Tibial artery (tissue), 4 donors: ENCODE measurements around the gene HPN.

Experiments used
- DNase-seq, 2 donors: peaks; one replicate each; pipeline ENCODE4 v3.0.0-alpha.2; 2019
- H3K27ac ChIP-seq, 2 donors: fragments of 200-600 bp; sonication (generic) in 1 of 2; 1 replicate in 1 of 2; 2 replicates in 1 of 2; pipeline ENCODE4 v1.5.1; 2018 to 2019; ENCODE audit warnings: mild to moderate bottlenecking in 1 of 2
- H3K27me3 ChIP-seq, 2 donors: fragments of 200-600 bp; sonication (generic) in 1 of 2; one replicate each; pipeline versions ENCODE4 v1.5.1 to v1.6.0; 2016 to 2019
- H3K36me3 ChIP-seq, 3 donors: fragments of 200-600 bp; sonication (generic) in 2 of 3; one replicate each; pipeline ENCODE4 v1.5.1; 2016 to 2019; ENCODE audit warnings: mild to moderate bottlenecking in 2 of 3
- H3K4me1 ChIP-seq, 4 donors: fragments of 200-600 bp; sonication (generic) in 2 of 4; 1 replicate in 3 of 4; 2 replicates in 1 of 4; pipeline ENCODE4 v1.5.1; 2016 to 2019
- H3K4me3 ChIP-seq, 2 donors: fragments of 200-600 bp; sonication (generic) in 1 of 2; 1 replicate in 1 of 2; 2 replicates in 1 of 2; pipeline ENCODE4 v1.5.1; 2018 to 2019; ENCODE audit warnings: mild to moderate bottlenecking in 2 of 2
- H3K9me3 ChIP-seq, 3 donors: fragments of 200-600 bp; sonication (generic) in 1 of 3; one replicate each; pipeline ENCODE4 v1.5.1; 2016 to 2019
- intact Hi-C: fragments of 100-400 bp; cut with DNase I; formaldehyde crosslinking; loops from one replicate; pipeline ENCODE4 v1.15.0; 2023; ENCODE audit warnings: low total_unique reads
- TF ChIP-seq, protein P1 (sequence below), 2 experiments: fragments of 200-600 bp in 1 of 2; fragments of 450-650 bp in 1 of 2; IDR thresholded peaks; one replicate each; pipeline ENCODE4 v1.5.1; 2017 to 2019; ENCODE audit warnings: antibody characterized with exemption in 2 of 2, mild to moderate bottlenecking in 1 of 2, moderate library complexity in 1 of 2

HPN gene

GRCh38 chr19:35068941-35069634 is 27.6 kb downstream of the HPN start:
- intact Hi-C loops = loop anchor here (5.0 to 10.0 kb wide), 2 partner anchors 73 to 206 kb away; partner anchors contain the start of gene FXYD7
- DNase-seq = no peak
- no peaks in the 10 kb centered on the region for H3K4me1 ChIP-seq
- no peak overlapping the region for H3K27ac ChIP-seq
- H3K27me3 ChIP-seq = peaks cover 0 to 19% of the 10 kb centered on the region in 2 donors
- H3K36me3 ChIP-seq = no peaks in the 10 kb centered on the region
- no peak overlapping the region for H3K4me3 ChIP-seq
- TF ChIP-seq, protein P1, sequence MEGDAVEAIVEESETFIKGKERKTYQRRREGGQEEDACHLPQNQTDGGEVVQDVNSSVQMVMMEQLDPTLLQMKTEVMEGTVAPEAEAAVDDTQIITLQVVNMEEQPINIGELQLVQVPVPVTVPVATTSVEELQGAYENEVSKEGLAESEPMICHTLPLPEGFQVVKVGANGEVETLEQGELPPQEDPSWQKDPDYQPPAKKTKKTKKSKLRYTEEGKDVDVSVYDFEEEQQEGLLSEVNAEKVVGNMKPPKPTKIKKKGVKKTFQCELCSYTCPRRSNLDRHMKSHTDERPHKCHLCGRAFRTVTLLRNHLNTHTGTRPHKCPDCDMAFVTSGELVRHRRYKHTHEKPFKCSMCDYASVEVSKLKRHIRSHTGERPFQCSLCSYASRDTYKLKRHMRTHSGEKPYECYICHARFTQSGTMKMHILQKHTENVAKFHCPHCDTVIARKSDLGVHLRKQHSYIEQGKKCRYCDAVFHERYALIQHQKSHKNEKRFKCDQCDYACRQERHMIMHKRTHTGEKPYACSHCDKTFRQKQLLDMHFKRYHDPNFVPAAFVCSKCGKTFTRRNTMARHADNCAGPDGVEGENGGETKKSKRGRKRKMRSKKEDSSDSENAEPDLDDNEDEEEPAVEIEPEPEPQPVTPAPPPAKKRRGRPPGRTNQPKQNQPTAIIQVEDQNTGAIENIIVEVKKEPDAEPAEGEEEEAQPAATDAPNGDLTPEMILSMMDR (IDR thresholded peaks at IDR 0.05) = no peak
- peaks cover 0 to 10% (median 5%) of the 10 kb centered on the region in 3 donors for H3K9me3 ChIP-seq

- H3K27me3 ChIP-seq = peaks cover 0 to 23% of the 10 kb centered on the region in 2 donors
- peaks cover 0 to 10% (median 5%) of the 10 kb centered on the region in 3 donors for H3K9me3 ChIP-seq
- no peak overlapping the region for H3K4me3 ChIP-seq
- no peaks in the 10 kb centered on the region for H3K4me1 ChIP-seq
- intact Hi-C loops = loop anchor here (5.0 to 10.0 kb wide), 2 partner anchors 73 to 205 kb away; partner anchors contain the start of gene FXYD7
- H3K27ac ChIP-seq = no peak overlapping the region
- TF ChIP-seq, protein P1 (IDR thresholded peaks at IDR 0.05) = no peak
- no peaks in the 10 kb centered on the region for H3K36me3 ChIP-seq
- DNase-seq = no peak
Measured at GRCh38 chr19:35069696-35070095, 28.2 kb downstream of the HPN start.

- no peak for DNase-seq
- H3K36me3 ChIP-seq = no peaks in the 10 kb centered on the region
- no peaks in the 10 kb centered on the region for H3K4me1 ChIP-seq
- H3K9me3 ChIP-seq = peaks cover 0 to 10% (median 5%) of the 10 kb centered on the region in 3 donors
- intact Hi-C loops = no loop called here
- TF ChIP-seq, protein P1 (IDR thresholded peaks at IDR 0.05) = no peak
- H3K4me3 ChIP-seq = no peak overlapping the region
- no peak overlapping the region for H3K27ac ChIP-seq
- peaks cover 0 to 23% of the 10 kb centered on the region in 2 donors for H3K27me3 ChIP-seq
Measured at GRCh38 chr19:35070471-35070870, 28.9 kb downstream of the HPN start.

DNA sequence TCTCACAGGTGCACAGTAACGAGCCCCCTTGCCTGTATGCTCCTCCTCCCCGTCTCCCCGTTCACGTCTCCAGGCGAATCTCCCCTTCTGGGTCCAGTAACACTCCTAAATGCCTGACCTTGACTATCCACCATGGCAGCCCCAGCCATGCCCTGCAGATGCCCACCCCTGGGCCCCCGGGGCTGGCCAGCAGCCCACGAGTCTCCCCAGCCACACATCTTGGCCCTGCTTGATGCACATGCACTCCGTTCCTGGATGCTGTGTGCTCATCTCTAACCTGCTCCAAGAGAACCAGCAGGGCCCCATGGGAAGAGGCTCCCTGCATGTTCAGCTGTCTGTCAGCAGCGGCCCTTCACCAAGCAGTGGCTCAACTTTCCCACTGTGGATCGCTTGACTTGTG is 32.0 kb downstream of the HPN start:
- peaks cover 0 to 10% of the 10 kb centered on the region in 2 donors for H3K27me3 ChIP-seq
- TF ChIP-seq, protein P1 (IDR thresholded peaks at IDR 0.05) = no peak
- no peak overlapping the region for H3K4me3 ChIP-seq
- intact Hi-C loops = no loop called here
- H3K9me3 ChIP-seq = peaks cover 0 to 10% (median 5%) of the 10 kb centered on the region in 3 donors
- DNase-seq = no peak
- no peaks in the 10 kb centered on the region for H3K36me3 ChIP-seq
- no peak overlapping the region for H3K27ac ChIP-seq
- no peaks in the 10 kb centered on the region for H3K4me1 ChIP-seq

GRCh38 chr19:35073941-35074340 is 32.4 kb downstream of the HPN start:
- H3K9me3 ChIP-seq = peaks cover 0 to 10% (median 5%) of the 10 kb centered on the region in 3 donors
- no peaks in the 10 kb centered on the region for H3K4me1 ChIP-seq
- intact Hi-C loops = no loop called here

More at GRCh38 chr19:35073941-35074340, 32.4 kb downstream of the HPN start:
- DNase-seq = no peak
- TF ChIP-seq, protein P1 (IDR thresholded peaks at IDR 0.05) = no peak
- no peak overlapping the region for H3K4me3 ChIP-seq
- no peaks in the 10 kb centered on the region for H3K36me3 ChIP-seq
- H3K27me3 ChIP-seq = peaks cover 0 to 7% of the 10 kb centered on the region in 2 donors
- H3K27ac ChIP-seq = no peak overlapping the region
